Thoracic aorta (tissue), 2 donors: Measurements from ENCODE around the gene CUL9. TPM values are rescaled to one million over a fixed set of nuclear protein-coding genes. Genes with fewer than 3 reads are reported as not detected.
"Not testable (repeated sequence)": the region's sequence is repeated elsewhere in the genome, so short reads cannot be mapped to it uniquely, and the experiment has no call there.

Experiments
- ATAC-seq: fragments of 150-250 bp; one replicate; pipeline ENCODE4 v1.8.0; 2017; ENCODE audit warnings: low read depth; ENCODE audit not compliant: insufficient number of reproducible peaks, low FRiP score
- DNase-seq: peaks from one replicate; pipeline ENCODE4 v3.0.0-alpha.2; 2020; ENCODE audit warnings: low spot score
- H3K27ac ChIP-seq, 2 donors: fragments of 200-600 bp; sonication (generic); 1 replicate in 1 of 2; 2 replicates in 1 of 2; pipeline ENCODE4 v1.5.1; 2016; ENCODE audit warnings: mild to moderate bottlenecking in 2 of 2, moderate library complexity in 2 of 2
- H3K27me3 ChIP-seq: fragments of 200-600 bp; sonication (generic); replicated peaks from 2 replicates; pipeline ENCODE4 v1.6.0; 2016; ENCODE audit warnings: mild to moderate bottlenecking; ENCODE audit not compliant: insufficient read depth
- H3K36me3 ChIP-seq: fragments of 200-600 bp; sonication (generic); one replicate; pipeline ENCODE4 v1.5.1; 2016
- H3K4me1 ChIP-seq, 2 donors: fragments of 200-600 bp; sonication (generic); 1 replicate in 1 of 2; 2 replicates in 1 of 2; pipeline versions ENCODE4 v1.5.1 to v1.6.0; 2016; ENCODE audit warnings: low read depth in 2 of 2, mild to moderate bottlenecking in 1 of 2; ENCODE audit not compliant: control insufficient read depth in 1 of 2
- H3K4me3 ChIP-seq: fragments of 200-600 bp; sonication (generic); 2 replicates; pipeline ENCODE4 v1.5.1; 2016; ENCODE audit warnings: mild to moderate bottlenecking
- H3K9me3 ChIP-seq: fragments of 200-600 bp; sonication (generic); 2 replicates; pipeline ENCODE4 v1.5.1; 2016
- total RNA-seq, 2 donors: library from RNA; depleted of rRNA; stranded (reverse); fragments of >200 nt; gene quantifications; one replicate each; pipeline versions ENCODE4 v1.1.0 to v1.2.3, GENCODE V29; 2016
- TF ChIP-seq, protein P1 (sequence below): fragments of 200-600 bp; sonication (generic); IDR thresholded peaks from one replicate; pipeline ENCODE4 v1.5.1; 2019; ENCODE audit warnings: antibody characterized with exemption

CUL9 gene
- 10 to 100 TPM; 30.3 to 41.2 TPM for total RNA-seq

DNA sequence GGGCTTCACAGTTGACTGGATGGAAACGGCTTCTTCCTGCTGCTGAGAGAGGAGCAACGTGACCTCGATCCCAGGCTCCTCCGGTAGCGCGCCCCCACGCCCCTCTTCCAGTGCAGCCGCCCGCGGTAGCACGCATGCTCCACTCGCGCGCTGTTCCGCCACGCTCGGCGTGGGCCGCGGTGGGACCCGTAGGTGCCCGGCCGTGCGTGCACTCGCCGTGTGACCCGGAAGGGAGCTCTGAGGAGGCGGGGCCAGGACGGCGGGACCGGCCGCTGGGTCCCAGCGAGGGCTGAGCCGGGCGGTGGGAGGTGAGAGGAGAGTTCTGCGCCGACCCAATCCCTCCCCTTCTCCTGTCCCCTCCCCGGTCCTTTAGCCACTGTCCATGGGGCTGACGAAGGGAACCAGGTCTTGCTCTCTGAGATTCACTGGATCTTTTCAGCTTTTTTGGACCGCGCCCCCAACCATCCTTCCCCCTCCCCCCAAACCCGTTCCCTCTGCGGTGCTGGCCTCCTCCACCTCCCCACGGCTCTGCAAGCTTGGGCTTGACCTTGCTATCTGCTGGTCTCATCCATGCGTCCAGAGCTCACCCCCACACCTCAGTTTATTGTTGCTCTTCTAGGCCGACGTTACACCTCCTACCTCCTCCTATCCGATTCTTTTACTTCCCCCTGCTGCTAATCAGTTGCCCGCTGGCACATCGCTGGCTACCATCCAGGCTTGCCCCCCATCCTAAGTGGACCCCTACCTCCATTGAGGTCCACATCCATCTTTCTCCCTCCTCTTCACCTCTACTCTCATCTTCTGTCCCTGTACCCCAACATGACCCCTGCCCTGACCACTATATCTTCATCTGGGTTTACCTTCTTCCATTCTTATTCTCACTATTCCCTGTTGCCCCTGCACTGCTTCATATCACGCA lies at the start of gene CUL9:
Gene CUL9, plus strand, starts transcription at position 255 of the 919 bp plus-strand sequence. CDS start 2,115 bp downstream, outside the sequence.
- Histone ChIP-seq H3K4me1 (peaks cover 3 to 30% of the 10 kb centered on the region in 2 donors), H3K36me3 (peaks cover 51% of the 10 kb centered on the region), H3K4me3 (peak within 1 kb of the TSS; percentile 80), H3K27me3 (no peaks in the 10 kb centered on the region), H3K9me3 (no peaks in the 10 kb centered on the region), H3K27ac (peak within 1 kb of the TSS; percentile 52 to 66)
- ATAC-seq, result peak; percentile 74
- peak; percentile 36 for DNase-seq
- TF ChIP-seq, protein P1, sequence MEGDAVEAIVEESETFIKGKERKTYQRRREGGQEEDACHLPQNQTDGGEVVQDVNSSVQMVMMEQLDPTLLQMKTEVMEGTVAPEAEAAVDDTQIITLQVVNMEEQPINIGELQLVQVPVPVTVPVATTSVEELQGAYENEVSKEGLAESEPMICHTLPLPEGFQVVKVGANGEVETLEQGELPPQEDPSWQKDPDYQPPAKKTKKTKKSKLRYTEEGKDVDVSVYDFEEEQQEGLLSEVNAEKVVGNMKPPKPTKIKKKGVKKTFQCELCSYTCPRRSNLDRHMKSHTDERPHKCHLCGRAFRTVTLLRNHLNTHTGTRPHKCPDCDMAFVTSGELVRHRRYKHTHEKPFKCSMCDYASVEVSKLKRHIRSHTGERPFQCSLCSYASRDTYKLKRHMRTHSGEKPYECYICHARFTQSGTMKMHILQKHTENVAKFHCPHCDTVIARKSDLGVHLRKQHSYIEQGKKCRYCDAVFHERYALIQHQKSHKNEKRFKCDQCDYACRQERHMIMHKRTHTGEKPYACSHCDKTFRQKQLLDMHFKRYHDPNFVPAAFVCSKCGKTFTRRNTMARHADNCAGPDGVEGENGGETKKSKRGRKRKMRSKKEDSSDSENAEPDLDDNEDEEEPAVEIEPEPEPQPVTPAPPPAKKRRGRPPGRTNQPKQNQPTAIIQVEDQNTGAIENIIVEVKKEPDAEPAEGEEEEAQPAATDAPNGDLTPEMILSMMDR, result no peak

GRCh38 chr6:43138267-43138666 lies 43.7 kb upstream of the CUL9 start:
- H3K9me3 ChIP-seq, result no peaks in the 10 kb centered on the region
- ATAC-seq, result no peak
- no peak overlapping the region for H3K4me3 ChIP-seq

GRCh38 chr6:43139973-43140372 lies 42.0 kb upstream of the CUL9 start:
- not testable (repeated sequence) for H3K4me3 ChIP-seq, H3K4me1 ChIP-seq, H3K27me3 ChIP-seq, DNase-seq, ATAC-seq, H3K36me3 ChIP-seq, H3K27ac ChIP-seq, H3K9me3 ChIP-seq

More at GRCh38 chr6:43138267-43138666, 43.7 kb upstream of the CUL9 start:
- no peaks in the 10 kb centered on the region for H3K36me3 ChIP-seq
- TF ChIP-seq, protein P1, result no peak
- H3K27me3 ChIP-seq, result no peaks in the 10 kb centered on the region
- H3K27ac ChIP-seq, result no peak overlapping the region
- no peaks in the 10 kb centered on the region for H3K4me1 ChIP-seq
- DNase-seq, result no peak

DNA sequence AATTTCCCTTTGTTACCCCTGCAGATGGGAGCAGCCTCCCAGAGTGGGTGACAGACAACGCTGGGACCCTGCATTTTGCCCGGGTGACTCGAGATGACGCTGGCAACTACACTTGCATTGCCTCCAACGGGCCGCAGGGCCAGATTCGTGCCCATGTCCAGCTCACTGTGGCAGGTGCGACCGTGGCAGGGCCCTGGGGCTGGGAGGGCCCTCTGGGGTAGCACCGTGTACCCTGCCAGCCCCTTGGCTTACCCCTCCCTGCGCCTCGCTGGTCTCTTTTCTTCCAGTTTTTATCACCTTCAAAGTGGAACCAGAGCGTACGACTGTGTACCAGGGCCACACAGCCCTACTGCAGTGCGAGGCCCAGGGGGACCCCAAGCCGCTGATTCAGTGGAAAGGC lies 40.4 kb upstream of the CUL9 start:
- Histone ChIP-seq H3K9me3 (no peaks in the 10 kb centered on the region), H3K27me3 (no peaks in the 10 kb centered on the region), H3K27ac (no peak overlapping the region), H3K4me1 (peaks cover 0 to 5% of the 10 kb centered on the region in 2 donors), H3K36me3 (no peaks in the 10 kb centered on the region), H3K4me3 (no peak overlapping the region)
- no peak for ATAC-seq
- TF ChIP-seq, protein P1, result no peak
- DNase-seq, result no peak

DNA sequence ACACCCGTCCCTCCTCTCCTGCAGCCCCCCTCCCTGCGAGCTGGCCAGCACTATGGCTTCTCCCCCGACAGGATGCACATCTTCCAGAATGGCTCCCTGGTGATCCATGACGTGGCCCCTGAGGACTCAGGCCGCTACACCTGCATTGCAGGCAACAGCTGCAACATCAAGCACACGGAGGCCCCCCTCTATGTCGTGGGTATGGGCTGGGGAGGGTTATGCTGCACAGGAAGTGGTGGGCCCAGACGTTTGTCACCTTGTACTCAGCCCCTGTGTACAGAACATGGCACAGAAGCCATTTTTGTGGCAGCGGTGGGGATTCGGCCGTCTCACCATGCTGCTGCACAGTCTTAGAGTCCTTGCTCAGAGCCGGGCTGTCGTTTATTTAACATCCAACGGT lies 39.9 kb upstream of the CUL9 start:
- no peaks in the 10 kb centered on the region for H3K27me3 ChIP-seq
- no peak overlapping the region for H3K4me3 ChIP-seq
- H3K4me1 ChIP-seq, result peaks cover 0 to 5% of the 10 kb centered on the region in 2 donors
- TF ChIP-seq, protein P1, result no peak
- H3K9me3 ChIP-seq, result no peaks in the 10 kb centered on the region
- no peak overlapping the region for H3K27ac ChIP-seq
- ATAC-seq (no peak), DNase-seq (no peak)
- H3K36me3 ChIP-seq, result no peaks in the 10 kb centered on the region
